Breast epithelium (tissue), 3 donors: ENCODE data around the gene COL5A1.

Experiments
- POLR2A ChIP-seq: fragments of 450-650 bp; IDR thresholded peaks from one replicate; pipeline ENCODE4 v1.6.1; 2016; ENCODE audit warnings: antibody characterized with exemption, mild to moderate bottlenecking, moderate library complexity
- POLR2AphosphoS5 ChIP-seq, 3 donors: sonication (generic); formaldehyde crosslinking; IDR thresholded peaks; one replicate each; pipeline ENCODE4 v1.6.1; 2017; ENCODE audit warnings: antibody characterized with exemption in 3 of 3
- TF ChIP-seq, protein P1 (sequence below), 3 donors: fragments of 450-650 bp; IDR thresholded peaks; one replicate each; pipeline ENCODE4 v1.5.1; 2016 to 2017; ENCODE audit warnings: antibody characterized with exemption in 3 of 3, mild to moderate bottlenecking in 3 of 3, moderate library complexity in 3 of 3

DNA sequence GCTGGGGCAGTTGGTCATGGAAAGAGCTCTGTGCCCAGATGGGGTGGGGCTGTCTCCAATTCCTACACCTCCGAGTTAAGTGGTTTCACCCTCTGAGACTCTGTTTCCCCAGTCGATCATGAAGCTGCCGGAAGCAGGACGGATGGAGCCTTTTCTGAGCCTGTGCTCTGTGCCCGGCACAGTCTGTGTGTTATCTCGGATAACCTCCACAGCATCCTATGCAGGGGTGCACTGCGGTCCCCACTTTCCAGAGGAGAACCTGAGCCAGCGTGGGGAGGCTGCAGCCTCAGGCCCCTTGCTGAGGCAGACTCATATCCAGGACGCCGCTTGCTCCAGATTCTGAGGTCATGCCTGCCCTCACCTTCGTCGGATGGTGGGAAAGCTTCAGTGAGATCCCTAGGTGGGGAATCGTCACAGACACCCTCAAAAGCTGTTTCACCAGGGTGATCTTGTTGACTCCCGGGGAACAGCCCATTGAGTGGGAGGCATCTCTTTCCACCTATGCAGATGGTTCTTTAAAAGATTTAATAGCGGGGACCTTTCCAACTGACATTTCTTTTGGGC, 6.9 kb upstream of the COL5A1 start:
- TF ChIP-seq, protein P1, sequence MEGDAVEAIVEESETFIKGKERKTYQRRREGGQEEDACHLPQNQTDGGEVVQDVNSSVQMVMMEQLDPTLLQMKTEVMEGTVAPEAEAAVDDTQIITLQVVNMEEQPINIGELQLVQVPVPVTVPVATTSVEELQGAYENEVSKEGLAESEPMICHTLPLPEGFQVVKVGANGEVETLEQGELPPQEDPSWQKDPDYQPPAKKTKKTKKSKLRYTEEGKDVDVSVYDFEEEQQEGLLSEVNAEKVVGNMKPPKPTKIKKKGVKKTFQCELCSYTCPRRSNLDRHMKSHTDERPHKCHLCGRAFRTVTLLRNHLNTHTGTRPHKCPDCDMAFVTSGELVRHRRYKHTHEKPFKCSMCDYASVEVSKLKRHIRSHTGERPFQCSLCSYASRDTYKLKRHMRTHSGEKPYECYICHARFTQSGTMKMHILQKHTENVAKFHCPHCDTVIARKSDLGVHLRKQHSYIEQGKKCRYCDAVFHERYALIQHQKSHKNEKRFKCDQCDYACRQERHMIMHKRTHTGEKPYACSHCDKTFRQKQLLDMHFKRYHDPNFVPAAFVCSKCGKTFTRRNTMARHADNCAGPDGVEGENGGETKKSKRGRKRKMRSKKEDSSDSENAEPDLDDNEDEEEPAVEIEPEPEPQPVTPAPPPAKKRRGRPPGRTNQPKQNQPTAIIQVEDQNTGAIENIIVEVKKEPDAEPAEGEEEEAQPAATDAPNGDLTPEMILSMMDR (IDR thresholded peaks at IDR 0.05), result no peak
- TF ChIP-seq POLR2AphosphoS5 (IDR thresholded peaks at IDR 0.05), result no peak
- TF ChIP-seq POLR2A, result no peak
